HG03432 (cell line): ENCODE data around the gene KLHL17.

Experiments used
- ATAC-seq: cut with Tn5 transposase; IDR thresholded peaks from one replicate; pipeline ENCODE4 v1.9.1; 2021; ENCODE audit warnings: mild to moderate bottlenecking, moderate library complexity; ENCODE audit not compliant: unreplicated experiment

Gene KLHL17

GRCh38 chr1:960363-961131, at the start of gene KLHL17:
Gene KLHL17, plus strand, starts transcription at chr1:960584. Its CDS starts 110 bp downstream, at chr1:960694.
- peak; percentile 46 for ATAC-seq

- ATAC-seq: no peak
These were observed 49.3 kb upstream of the KLHL17 start for GRCh38 chr1:910881-911721.

- ATAC-seq: no peak
These were observed 48.3 kb upstream of the KLHL17 start for GRCh38 chr1:911875-912739.

DNA sequence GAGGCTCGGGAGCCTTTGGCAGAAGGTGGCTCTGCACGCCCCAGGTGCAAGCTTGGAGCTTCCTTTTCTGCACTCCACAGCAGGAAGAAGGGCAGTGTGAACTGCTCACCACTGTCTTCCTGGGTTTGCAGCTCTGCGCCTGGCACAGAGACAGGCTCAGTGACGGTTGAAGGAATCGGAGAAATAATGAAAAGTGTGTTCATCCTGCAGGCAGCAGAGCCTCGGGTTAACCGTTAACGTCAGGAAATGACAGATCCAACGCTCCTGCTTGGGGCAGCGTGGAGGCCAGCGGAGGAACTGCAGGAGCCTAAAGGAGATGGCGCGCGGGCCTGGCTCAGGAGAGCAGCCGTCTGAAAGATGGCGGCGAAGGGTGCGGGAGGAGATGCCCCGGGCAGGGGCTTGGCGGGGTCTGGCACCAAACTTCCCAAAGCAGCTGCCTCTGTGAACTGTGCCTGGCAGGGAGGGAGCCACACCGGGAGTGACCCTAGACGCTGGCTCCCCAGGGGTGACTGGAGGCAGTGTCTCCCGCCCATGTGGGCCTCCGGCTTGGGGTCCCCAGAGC, 47.6 kb upstream of the KLHL17 start:
- no peak for ATAC-seq

DNA sequence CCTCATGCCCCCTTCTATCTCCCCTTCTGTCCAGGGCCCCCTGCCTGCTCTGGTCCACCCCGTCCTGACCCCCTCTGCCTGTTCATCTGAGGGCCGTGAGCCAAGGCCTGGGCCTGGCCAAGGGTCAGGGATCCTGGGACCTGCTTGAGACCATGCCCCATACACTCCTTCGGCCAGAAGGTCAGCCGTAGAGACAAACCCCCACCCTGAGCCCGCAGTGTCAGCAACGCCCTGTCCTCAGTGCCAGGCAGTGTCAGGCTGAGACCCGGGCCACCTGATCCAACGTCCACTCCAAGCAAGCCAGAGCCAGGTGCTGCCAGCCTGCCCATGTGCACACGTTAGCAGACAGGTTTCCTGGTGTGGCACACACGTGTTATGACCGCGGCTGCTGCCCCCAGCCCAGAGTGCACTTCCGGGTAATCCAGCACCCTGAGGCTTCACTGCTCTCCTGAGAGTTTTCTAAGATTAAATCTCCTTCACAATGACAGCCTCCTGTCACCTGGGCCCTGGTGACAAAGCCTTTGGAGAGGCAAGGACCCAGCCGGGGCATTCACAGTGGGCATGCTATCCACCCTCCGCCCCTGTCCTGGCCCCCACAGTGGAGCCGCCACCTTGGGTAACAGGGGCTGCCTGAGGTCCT, 46.8 kb upstream of the KLHL17 start:
- no peak for ATAC-seq

GRCh38 chr1:914131-914890, 46.1 kb upstream of the KLHL17 start:
- no peak for ATAC-seq

DNA sequence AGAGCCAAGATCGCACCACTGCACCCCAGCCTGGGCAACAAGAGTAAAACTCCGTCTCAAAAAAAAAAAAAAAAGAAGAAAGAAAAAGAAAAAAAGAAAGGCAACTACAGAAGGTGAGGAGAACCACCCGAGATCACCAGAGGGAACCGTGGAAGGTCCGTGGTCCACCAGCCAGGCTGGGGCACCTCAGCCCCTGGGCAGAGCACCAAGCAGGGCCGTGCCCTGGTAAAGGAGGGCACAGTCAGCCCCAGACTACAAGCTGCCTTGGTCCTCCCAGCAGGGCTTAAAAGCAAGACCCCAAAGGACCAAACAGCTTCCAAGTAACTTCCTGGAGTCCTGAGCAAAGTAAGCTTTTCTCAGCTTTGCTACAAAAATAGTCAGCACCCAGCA, 45.5 kb upstream of the KLHL17 start:
- ATAC-seq: no peak

- ATAC-seq: no peak
These were observed 44.9 kb upstream of the KLHL17 start for GRCh38 chr1:915295-916172.

DNA sequence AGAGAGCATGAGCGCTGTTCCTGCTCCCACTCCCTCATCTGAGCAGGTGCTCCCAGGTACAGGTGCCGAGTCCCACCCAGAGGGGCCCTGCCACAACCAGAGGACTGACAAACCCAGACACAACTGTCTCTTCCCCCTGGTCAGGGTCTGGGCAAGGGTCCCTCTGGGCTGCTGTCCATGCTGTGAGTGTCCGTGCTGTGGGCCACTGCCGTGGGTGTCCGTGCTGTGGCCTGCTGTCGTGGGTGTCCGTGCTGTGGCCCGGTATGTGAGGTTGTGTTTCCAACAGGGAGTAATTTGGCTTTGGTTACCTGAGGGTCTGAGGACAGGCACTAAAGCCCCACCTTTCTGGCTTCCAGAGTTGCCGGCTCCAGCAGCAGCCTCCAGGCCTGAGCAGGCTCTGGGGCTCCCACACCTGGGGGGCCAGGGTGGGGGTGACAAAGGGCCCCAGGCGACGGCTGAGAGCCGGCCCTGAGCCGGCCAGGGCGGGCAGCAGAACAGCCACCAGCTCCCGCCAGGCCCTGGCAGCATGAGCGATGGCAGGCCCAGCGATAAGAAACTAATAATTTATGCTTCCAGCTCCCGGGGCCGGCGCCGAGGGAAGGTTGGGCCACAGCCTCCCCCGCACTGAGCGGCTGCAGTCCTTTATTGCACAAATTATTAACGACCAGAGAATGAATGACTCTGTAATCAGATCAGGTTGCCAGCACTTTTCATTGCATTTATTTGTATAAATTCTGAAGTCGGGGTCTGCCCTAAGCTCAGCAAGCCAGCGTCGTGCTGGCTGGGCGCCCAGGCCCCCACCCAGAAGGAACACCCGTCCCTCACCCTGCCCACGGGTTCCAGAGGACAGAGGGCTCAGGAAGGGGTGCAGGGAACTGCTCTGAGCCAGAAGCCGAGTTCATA, 44.0 kb upstream of the KLHL17 start:
- no peak for ATAC-seq

DNA sequence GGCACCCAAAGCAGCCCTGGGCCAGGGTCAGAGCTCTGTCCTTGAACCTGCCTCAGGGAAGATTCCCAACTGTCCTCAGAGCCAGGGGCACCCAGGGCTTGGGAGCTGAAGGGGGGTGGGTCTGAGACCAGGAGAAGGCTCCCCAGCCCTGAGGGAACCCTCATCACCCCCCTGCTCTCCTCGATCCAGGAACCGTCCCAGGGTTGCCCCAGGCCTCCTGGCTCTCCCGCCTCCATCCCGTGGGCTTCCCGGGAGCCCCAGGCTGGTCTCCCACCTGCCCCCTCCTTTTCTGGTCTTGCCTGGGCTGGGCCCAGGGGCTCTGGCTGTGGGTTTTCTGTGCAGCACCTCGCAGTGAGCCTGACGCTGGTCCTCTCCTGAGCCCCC, 43.3 kb upstream of the KLHL17 start:
- no peak for ATAC-seq

GRCh38 chr1:917466-918091, 42.8 kb upstream of the KLHL17 start:
- ATAC-seq: no peak

GRCh38 chr1:918353-918752, 42.0 kb upstream of the KLHL17 start:
- no peak for ATAC-seq

DNA sequence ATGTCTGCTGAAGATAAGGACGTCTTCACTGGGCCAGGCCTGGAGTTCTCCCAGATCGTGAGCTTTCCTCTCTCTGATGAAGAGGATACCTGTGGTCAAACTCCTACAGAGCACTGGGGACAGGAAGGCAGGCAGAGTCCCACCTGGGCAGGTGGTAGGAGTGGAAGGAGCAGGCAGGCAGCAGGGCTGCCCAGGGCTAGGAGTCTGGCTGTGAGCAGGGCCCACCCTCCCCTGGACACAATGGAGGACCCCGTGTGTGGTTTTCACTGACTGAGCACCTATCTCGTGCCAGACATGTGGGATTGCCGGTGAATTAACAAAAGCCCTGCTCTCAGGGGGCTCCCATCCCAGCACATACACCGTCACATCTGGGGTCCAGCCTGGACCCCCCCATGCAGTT, 41.5 kb upstream of the KLHL17 start:
- no peak for ATAC-seq

DNA sequence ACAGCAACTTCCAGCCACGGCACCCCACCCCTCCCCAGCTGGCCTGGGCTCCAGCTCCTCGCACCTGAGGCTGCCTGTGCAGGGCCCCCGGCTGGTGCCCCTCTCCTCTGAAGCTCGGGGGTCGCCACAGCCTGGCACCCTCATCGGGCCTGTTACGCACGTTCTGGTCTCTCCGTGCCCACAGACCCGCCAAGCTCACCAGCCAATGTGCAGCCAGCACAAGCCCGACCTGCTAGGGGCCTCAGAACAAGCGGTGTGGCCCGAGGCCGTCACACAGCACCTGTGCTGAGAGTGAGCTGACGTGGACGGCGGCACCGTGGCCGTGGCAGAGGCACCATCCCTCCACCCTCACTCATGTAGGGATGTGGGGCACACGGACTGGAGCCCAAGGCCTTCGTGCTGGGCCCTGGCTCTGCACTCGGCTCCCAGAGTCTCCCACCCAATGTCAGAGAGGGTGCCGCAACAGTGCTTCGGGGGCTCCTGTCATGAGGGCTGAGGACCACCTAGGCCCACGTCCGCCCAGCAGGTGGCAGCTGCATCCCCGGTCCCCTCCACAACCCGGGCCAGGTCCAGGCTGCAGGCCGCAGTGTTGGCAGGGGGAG, 41.0 kb upstream of the KLHL17 start:
- no peak for ATAC-seq

GRCh38 chr1:920010-920409, 40.4 kb upstream of the KLHL17 start:
- ATAC-seq: no peak

GRCh38 chr1:920521-920920, 39.9 kb upstream of the KLHL17 start:
- ATAC-seq: no peak
